ENCODE data around the gene ERG. TPM values are rescaled to one million over a fixed set of nuclear protein-coding genes. Genes with fewer than 3 reads are reported as not detected.
A peak's percentile ranks its signal among the peaks of the same experiment; 100 is the strongest.

The ERG gene
- total RNA-seq, 3 donors from 2014 or later = 4.0 to 8.4 (median 4.3) TPM

DNA sequence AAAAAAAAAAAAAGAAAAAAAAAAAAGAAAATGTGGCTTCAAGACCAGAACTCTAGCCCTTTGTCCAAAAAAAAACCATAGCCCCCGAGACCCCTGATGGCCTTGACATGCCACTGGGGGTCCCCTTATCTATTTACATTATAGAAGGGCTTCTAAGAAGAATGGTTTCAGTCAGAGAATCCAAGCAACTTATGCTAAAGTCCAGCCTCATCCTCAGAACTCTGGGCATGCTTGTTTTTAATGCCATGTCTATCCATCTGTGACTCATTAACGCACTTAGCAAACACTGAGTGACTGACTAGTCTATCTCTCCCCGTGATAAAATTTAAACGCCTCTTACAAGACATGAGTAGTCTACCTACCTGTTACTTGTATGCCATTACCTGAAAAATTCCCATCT lies 29.3 kb downstream of the ERG start:
- H3K4me3 ChIP-seq = no peak overlapping the region
- intact Hi-C loops (cut with DNase I, micrococcal nuclease) = no loop called here
- no peaks in the 10 kb centered on the region for H3K9me3 ChIP-seq
- TF ChIP-seq, protein P1, sequence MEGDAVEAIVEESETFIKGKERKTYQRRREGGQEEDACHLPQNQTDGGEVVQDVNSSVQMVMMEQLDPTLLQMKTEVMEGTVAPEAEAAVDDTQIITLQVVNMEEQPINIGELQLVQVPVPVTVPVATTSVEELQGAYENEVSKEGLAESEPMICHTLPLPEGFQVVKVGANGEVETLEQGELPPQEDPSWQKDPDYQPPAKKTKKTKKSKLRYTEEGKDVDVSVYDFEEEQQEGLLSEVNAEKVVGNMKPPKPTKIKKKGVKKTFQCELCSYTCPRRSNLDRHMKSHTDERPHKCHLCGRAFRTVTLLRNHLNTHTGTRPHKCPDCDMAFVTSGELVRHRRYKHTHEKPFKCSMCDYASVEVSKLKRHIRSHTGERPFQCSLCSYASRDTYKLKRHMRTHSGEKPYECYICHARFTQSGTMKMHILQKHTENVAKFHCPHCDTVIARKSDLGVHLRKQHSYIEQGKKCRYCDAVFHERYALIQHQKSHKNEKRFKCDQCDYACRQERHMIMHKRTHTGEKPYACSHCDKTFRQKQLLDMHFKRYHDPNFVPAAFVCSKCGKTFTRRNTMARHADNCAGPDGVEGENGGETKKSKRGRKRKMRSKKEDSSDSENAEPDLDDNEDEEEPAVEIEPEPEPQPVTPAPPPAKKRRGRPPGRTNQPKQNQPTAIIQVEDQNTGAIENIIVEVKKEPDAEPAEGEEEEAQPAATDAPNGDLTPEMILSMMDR (IDR thresholded peaks at IDR 0.05) = no peak
- no peaks in the 10 kb centered on the region for H3K4me1 ChIP-seq (ENCODE audit: low read depth)
- DNase-seq (no peak), ATAC-seq (peak; percentile 86)
- H3K36me3 ChIP-seq (ENCODE audit: low read depth) = no peaks in the 10 kb centered on the region

DNA sequence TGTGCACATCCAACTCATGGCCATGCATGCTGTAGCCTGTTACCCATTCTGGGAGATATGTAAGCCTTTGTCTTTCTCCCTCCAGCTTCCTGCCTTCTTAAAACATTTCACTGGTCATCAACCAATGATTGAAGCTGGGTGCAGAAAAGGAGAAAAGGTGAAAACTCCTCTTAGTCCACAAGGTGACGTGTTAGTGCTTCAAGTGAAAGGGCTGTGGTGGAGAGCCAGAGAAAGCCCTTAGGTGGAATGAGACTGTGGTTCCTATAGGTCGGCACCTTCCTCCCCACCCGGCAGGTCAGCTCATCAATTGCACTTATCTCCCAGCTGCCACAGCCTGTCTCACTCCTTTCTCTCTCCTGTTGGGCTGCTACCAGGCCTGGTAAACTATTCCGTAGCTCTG lies 30.4 kb downstream of the ERG start:
- ATAC-seq = no peak

DNA sequence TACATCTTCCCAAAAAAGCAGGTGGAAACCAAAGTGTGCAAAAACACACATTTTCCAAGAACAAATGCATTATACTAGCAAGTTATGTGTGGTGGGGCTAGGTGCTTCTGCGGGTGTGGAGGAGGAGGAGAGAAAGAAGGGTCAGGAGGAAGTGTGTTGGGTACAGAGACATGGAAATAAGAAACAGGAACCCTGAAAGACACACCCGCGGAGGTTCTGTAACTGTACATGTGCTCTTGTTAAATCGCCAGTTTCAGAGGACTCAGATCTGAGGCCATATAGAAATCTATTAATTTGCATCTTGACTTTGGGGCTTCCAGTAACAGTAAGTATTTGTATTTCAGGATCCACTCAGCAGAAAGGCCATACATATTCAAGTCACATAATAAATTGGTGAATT lies 30.9 kb downstream of the ERG start:
- TF ChIP-seq, protein P1 (IDR thresholded peaks at IDR 0.05) = no peak
- no peaks in the 10 kb centered on the region for H3K36me3 ChIP-seq (ENCODE audit: low read depth)
- H3K4me3 ChIP-seq = no peak overlapping the region
- ATAC-seq (no peak), DNase-seq (no peak)
- H3K9me3 ChIP-seq = no peaks in the 10 kb centered on the region
- intact Hi-C loops (cut with DNase I, micrococcal nuclease) = no loop called here
- no peaks in the 10 kb centered on the region for H3K4me1 ChIP-seq (ENCODE audit: low read depth)

More for the DNA sequence above, 30.4 kb downstream of the ERG start:
- no peaks in the 10 kb centered on the region for H3K36me3 ChIP-seq (ENCODE audit: low read depth)
- TF ChIP-seq, protein P1 (IDR thresholded peaks at IDR 0.05) = no peak
- H3K4me1 ChIP-seq (ENCODE audit: low read depth) = no peaks in the 10 kb centered on the region
- intact Hi-C loops (cut with DNase I, micrococcal nuclease) = no loop called here
- no peak overlapping the region for H3K4me3 ChIP-seq
- no peak for DNase-seq
- no peaks in the 10 kb centered on the region for H3K9me3 ChIP-seq

DNA sequence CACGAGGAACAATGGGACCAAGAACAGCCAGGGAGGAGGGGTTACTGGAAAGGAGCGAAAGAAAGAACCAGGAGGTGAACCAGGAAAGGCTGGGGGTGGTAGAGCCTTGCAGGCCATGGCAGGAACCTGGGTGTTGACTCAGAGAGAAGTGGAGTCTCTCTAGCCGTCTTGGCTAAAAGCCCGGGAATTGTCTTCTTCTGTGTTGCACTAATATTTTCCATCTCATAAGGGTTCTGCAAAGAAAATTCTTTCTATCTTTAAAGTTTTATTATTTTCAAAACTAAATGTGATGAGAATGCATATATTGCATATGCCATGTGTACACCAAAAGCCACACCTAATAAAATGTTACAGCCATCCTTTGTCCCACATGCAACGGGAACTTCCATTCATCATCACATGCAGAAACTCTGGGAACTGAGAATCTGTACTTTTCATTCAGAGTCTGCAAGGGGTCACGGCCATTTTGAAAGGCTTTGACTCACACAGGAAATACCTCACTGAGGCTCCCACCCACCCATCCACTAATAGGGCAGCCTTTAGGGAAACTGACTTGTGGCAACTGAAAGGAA lies 38.0 kb downstream of the ERG start:
- Histone ChIP-seq H3K4me3 (no peak overlapping the region), H3K9me3 (no peaks in the 10 kb centered on the region), H3K36me3 (ENCODE audit: low read depth) (no peaks in the 10 kb centered on the region), H3K4me1 (ENCODE audit: low read depth) (no peaks in the 10 kb centered on the region)
- ATAC-seq = no peak
- DNase-seq = no peak
- intact Hi-C loops (cut with DNase I, micrococcal nuclease) = no loop called here
- TF ChIP-seq, protein P1 (IDR thresholded peaks at IDR 0.05) = no peak

DNA sequence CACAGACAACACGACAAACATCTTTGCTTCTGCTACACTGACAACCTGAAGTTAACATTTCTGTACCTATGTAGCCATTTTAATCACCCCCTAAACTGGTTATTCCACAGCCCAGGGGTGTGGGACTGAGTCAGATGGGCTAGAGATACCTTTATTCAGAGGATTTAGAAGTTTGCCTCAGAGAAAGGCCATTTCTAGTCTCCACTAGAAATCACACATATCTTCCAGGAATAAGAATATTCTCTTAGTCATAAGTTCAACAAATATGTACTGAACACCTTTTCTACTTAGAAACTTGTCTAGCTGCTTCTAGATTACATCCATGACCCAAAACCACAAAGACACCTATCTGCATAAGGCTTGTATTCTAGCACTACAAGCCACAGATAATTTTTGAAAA lies 38.8 kb downstream of the ERG start:
- H3K4me3 ChIP-seq = no peak overlapping the region
- DNase-seq (no peak), ATAC-seq (no peak)
- intact Hi-C loops (cut with DNase I, micrococcal nuclease) = no loop called here
- TF ChIP-seq, protein P1 (IDR thresholded peaks at IDR 0.05) = no peak
- no peaks in the 10 kb centered on the region for H3K4me1 ChIP-seq (ENCODE audit: low read depth)
- H3K9me3 ChIP-seq = no peaks in the 10 kb centered on the region
- no peaks in the 10 kb centered on the region for H3K36me3 ChIP-seq (ENCODE audit: low read depth)

DNA sequence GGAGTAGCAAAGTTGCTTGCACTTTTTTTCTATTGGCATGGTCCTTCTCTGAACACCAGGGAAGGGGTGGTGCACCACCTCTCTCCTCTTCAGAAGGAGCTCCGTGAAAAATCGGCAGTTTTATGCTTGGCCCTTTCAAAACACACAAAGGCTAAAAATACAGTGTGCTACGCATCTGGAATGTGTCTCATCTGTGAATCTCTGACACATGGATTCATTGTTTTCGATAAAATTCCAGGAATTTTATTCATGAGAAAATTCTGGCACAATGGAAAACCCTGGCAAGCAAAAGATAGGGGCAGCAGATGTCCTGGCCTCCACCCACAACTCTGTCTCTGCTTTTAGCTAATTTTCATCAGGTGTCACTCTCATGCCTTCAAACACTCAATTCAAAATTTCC lies 42.9 kb downstream of the ERG start:
- Histone ChIP-seq H3K4me3 (no peak overlapping the region), H3K4me1 (ENCODE audit: low read depth) (no peaks in the 10 kb centered on the region), H3K9me3 (no peaks in the 10 kb centered on the region), H3K36me3 (ENCODE audit: low read depth) (no peaks in the 10 kb centered on the region)
- intact Hi-C loops (cut with DNase I, micrococcal nuclease) = no loop called here
- TF ChIP-seq, protein P1 (IDR thresholded peaks at IDR 0.05) = no peak
- no peak for DNase-seq
- ATAC-seq = no peak

Data from mucosa of descending colon (tissue), 3 donors.